ENCODE measurements around the gene PLXNC1. TPM values are rescaled to one million over a fixed set of nuclear protein-coding genes. Genes with fewer than 3 reads are reported as not detected.

Gene PLXNC1
- total RNA-seq, 3 donors from 2014 or later, result 5.2 to 13.2 (median 6.2) TPM

- ATAC-seq, result no peak
- H3K4me3 ChIP-seq, result no peak overlapping the region
- peaks cover 42% of the 10 kb centered on the region for H3K9me3 ChIP-seq
- no peak for TF ChIP-seq CTCF (IDR thresholded peaks at IDR 0.05)
- no peaks in the 10 kb centered on the region for H3K4me1 ChIP-seq (ENCODE audit: low read depth)
- intact Hi-C loops (cut with DNase I, micrococcal nuclease), result no loop called here
- H3K36me3 ChIP-seq (ENCODE audit: low read depth), result no peaks in the 10 kb centered on the region
- no peak for DNase-seq
Observed at GRCh38 chr12:94318181-94318580, 169.8 kb downstream of the PLXNC1 start.

GRCh38 chr12:94320109-94320508 is 171.7 kb downstream of the PLXNC1 start:
- intact Hi-C loops (cut with DNase I, micrococcal nuclease), result no loop called here
- Histone ChIP-seq H3K4me1 (ENCODE audit: low read depth) (no peaks in the 10 kb centered on the region), H3K9me3 (peaks cover 42% of the 10 kb centered on the region), H3K36me3 (ENCODE audit: low read depth) (no peaks in the 10 kb centered on the region), H3K4me3 (no peak overlapping the region)
- DNase-seq (no peak), ATAC-seq (no peak)
- TF ChIP-seq CTCF (IDR thresholded peaks at IDR 0.05), result no peak

GRCh38 chr12:94322346-94322745 is 174.0 kb downstream of the PLXNC1 start:
- no peak for DNase-seq
- H3K4me1 ChIP-seq (ENCODE audit: low read depth), result no peaks in the 10 kb centered on the region

GRCh38 chr12:94326234-94326633 is 177.9 kb downstream of the PLXNC1 start:
- ATAC-seq (no peak), DNase-seq (no peak)
- no peak for TF ChIP-seq CTCF (IDR thresholded peaks at IDR 0.05)
- Histone ChIP-seq H3K9me3 (peaks cover 7% of the 10 kb centered on the region), H3K36me3 (ENCODE audit: low read depth) (no peaks in the 10 kb centered on the region), H3K4me3 (no peak overlapping the region), H3K4me1 (ENCODE audit: low read depth) (no peaks in the 10 kb centered on the region)
- intact Hi-C loops (cut with DNase I, micrococcal nuclease), result no loop called here

More at GRCh38 chr12:94322346-94322745, 174.0 kb downstream of the PLXNC1 start:
- intact Hi-C loops (cut with DNase I, micrococcal nuclease), result no loop called here
- ATAC-seq, result no peak
- Histone ChIP-seq H3K9me3 (peaks cover 39% of the 10 kb centered on the region), H3K4me3 (no peak overlapping the region), H3K36me3 (ENCODE audit: low read depth) (no peaks in the 10 kb centered on the region)
- no peak for TF ChIP-seq CTCF (IDR thresholded peaks at IDR 0.05)

DNA sequence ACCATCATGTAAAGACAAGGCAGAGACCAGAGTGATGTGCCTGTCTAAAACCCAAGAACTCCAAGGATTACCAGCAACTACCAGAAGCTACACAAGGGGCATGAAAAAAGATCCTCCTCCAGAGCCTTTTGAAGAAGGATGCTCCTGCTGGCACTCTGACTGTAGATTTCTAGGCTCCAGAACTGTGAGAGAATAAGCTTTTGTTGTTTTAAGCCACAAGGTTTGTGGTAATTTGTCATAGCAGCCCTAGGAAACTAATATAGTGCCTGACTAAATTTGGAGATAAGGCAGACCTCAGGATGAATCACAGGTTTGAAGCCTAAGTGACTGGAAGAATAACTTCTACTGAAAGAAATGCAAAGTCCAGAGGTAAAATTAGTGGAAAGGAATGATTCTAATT is 178.3 kb downstream of the PLXNC1 start:
- no peak for ATAC-seq
- Histone ChIP-seq H3K4me1 (ENCODE audit: low read depth) (no peaks in the 10 kb centered on the region), H3K36me3 (ENCODE audit: low read depth) (no peaks in the 10 kb centered on the region), H3K4me3 (no peak overlapping the region), H3K9me3 (peaks cover 2% of the 10 kb centered on the region)
- TF ChIP-seq CTCF (IDR thresholded peaks at IDR 0.05), result no peak
- intact Hi-C loops (cut with DNase I, micrococcal nuclease), result no loop called here
- no peak for DNase-seq

DNA sequence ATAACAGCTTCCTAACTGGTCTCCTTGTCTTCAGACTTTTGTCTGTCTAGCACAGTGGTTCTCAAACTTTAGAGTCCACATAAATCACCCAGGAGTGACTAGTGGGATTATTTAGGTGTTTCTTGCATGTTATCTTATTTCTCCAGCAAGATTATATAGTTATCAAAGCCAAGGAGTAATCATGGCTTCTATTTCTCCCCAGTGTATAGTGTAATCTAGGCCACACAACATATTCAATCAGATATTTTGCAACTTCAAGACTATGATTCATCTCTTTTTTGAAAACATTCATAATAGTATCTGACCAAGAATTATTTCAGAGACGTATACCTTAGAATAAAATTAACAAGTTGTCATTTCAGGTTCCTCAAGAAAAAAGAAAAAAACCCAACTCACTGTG is 179.4 kb downstream of the PLXNC1 start:
- H3K36me3 ChIP-seq (ENCODE audit: low read depth), result no peaks in the 10 kb centered on the region
- no peak for TF ChIP-seq CTCF (IDR thresholded peaks at IDR 0.05)
- intact Hi-C loops (cut with DNase I, micrococcal nuclease), result no loop called here
- no peak overlapping the region for H3K4me3 ChIP-seq
- no peaks in the 10 kb centered on the region for H3K4me1 ChIP-seq (ENCODE audit: low read depth)
- DNase-seq (no peak), ATAC-seq (no peak)
- no peaks in the 10 kb centered on the region for H3K9me3 ChIP-seq
